K562 (cell line): Measurements from ENCODE around the gene SLC48A1. TPM values are rescaled to one million over a fixed set of nuclear protein-coding genes. Genes with fewer than 3 reads are reported as not detected.

Experiments
- CBX8 ChIP-seq: fragments of 200-600 bp; sonication (generic); IDR thresholded peaks from 2 replicates; pipeline ENCODE4 v1.6.1; 2012; ENCODE audit warnings: borderline replicate concordance, mixed run types, low read depth, mild to moderate bottlenecking, moderate library complexity, mixed read lengths, low read length, control low read depth, inconsistent platforms; ENCODE audit not compliant: poor library complexity, severe bottlenecking; ENCODE audit errors: extremely low read depth
- MCM3 ChIP-seq: fragments of 450-650 bp; IDR thresholded peaks from 2 replicates; pipeline ENCODE4 v1.6.1; 2016
- RERE ChIP-seq: sonication (generic); formaldehyde crosslinking; IDR thresholded peaks from 2 replicates; pipeline ENCODE4 v1.8.0; 2023; ENCODE audit warnings: missing genetic modification reagents, mild to moderate bottlenecking, borderline replicate concordance
- polyA plus RNA-seq, 8 experiments: library from polyadenylated mRNA; depleted of rRNA in 4 of 8; stranded (reverse) in 5 of 8; unstranded in 3 of 8; fragments of >200 nt; fragmentation: Nextera tagmentation in 2 of 8; fragmentation: Illumina TruSeq in 1 of 8; extraction: Ambion mirVana in 2 of 8; extraction: Trizol in 1 of 8; gene quantifications; 2 replicates each; pipeline versions ENCODE4 v1.2.1 to v1.2.3, GENCODE V29; 2011 to 2014; ENCODE audit warnings: inconsistent platforms in 1 of 8, missing spikeins in 1 of 8
- total RNA-seq, 7 experiments: library from RNA; depleted of rRNA in 6 of 7; stranded (reverse); fragments of >200 nt in 6 of 7; fragmentation: Illumina TruSeq in 2 of 7; extraction: Trizol in 2 of 7; gene quantifications; 2 replicates each; pipeline versions ENCODE4 v1.2.1 to v1.2.3, GENCODE V29; 2011 to 2021; ENCODE audit warnings: low replicate concordance in 1 of 7

SLC48A1 gene
- total and polyA plus RNA-seq, 9 of the 15 experiments (the other 6 are each of a cell fraction or from before 2014, with no cell fraction given), result 10.7 to 37.5 (median 18.7) TPM

- TF ChIP-seq CBX8 (no peak), MCM3 (no peak), RERE (CRISPR knock-in tag) (no peak)
Observed at GRCh38 chr12:47811072-47811396, 38.0 kb downstream of the SLC48A1 start (continued).
